HepG2 (cell line): ENCODE results near the gene TRUB1. TPM values are rescaled to one million over a fixed set of nuclear protein-coding genes. Genes with fewer than 3 reads are reported as not detected.

Experiments used
- ATAC-seq: fragments of 200-7000 bp; cut with Tn5 transposase; 3 replicates; pipeline ENCODE4 v1.9.1; 2020; ENCODE audit warnings: mild to moderate bottlenecking, moderate library complexity
- BruUV-seq: library from RNA; stranded (reverse); fragments of 400-500 nt; replicated peaks from 2 replicates; lab custom pipeline; 2021; lab: Mats Ljungman, UMichigan
- CTCF ChIA-PET: fragments of 300-600 bp; formaldehyde crosslinking; extraction: SDS; loops from one replicate; lab custom pipeline; 2021; ENCODE audit warnings: low total read pairs, inconsistent platforms, low intra/inter-chr PET ratio; lab: Yijun Ruan, JAX
- POLR2A ChIA-PET: fragments of 350-600 bp; sonication (Branson Sonifier 250); formaldehyde crosslinking; loops from one replicate; lab custom pipeline; 2020; ENCODE audit warnings: antibody characterized with exemption, inconsistent platforms; lab: Yijun Ruan, JAX
- DNase-seq: peaks from one replicate; pipeline ENCODE4 v3.0.0-alpha.2; 2015; ENCODE audit warnings: low spot score
- FAIRE-seq: peaks from 3 replicates; lab custom pipeline; 2011; peaks lifted over from hg19 to GRCh38; lab: Jason Lieb, UNC
- H2AFZ ChIP-seq: one replicate; pipeline ENCODE4 v1.6.1; 2011; ENCODE audit warnings: low read length, inconsistent platforms
- H3K27ac ChIP-seq: fragments of 300-600 bp; 3 replicates; pipeline ENCODE4 v1.8.0; 2011; ENCODE audit warnings: mixed run types, mild to moderate bottlenecking, mixed read lengths, low read length, inconsistent platforms; ENCODE audit not compliant: insufficient read depth; ENCODE audit errors: extremely low read length
- H3K27me3 ChIP-seq, 2 experiments: fragments of 200-600 bp in 1 of 2; 2 replicates in 1 of 2; 3 replicates in 1 of 2; pipeline versions ENCODE4 v1.6.0 to v1.8.0; 2011; ENCODE audit warnings: low read length in 2 of 2, mild to moderate bottlenecking in 2 of 2, moderate library complexity in 2 of 2, inconsistent platforms in 1 of 2; ENCODE audit not compliant: insufficient read depth in 2 of 2, control insufficient read depth in 1 of 2
- H3K36me3 ChIP-seq, 2 experiments: fragments of 200-600 bp in 1 of 2; replicated peaks in 1 of 2; 2 replicates in 1 of 2; 3 replicates in 1 of 2; pipeline versions ENCODE4 v1.5.1 to v1.8.0; 2011; ENCODE audit warnings: low read length in 2 of 2, inconsistent platforms in 1 of 2; ENCODE audit not compliant: insufficient read depth in 2 of 2, control insufficient read depth in 1 of 2
- H3K4me1 ChIP-seq: 2 replicates; pipeline ENCODE4 v1.5.1; 2012; ENCODE audit warnings: low read length, inconsistent platforms; ENCODE audit not compliant: insufficient read depth
- H3K4me2 ChIP-seq: 2 replicates; pipeline ENCODE4 v1.6.0; 2011; ENCODE audit warnings: low read depth, low read length, inconsistent platforms
- H3K4me3 ChIP-seq, 3 experiments: fragments of 200-600 bp in 1 of 3; sonication (generic), shearing (Covaris generic) in 1 of 3; replicated peaks in 1 of 3; 2 replicates each; pipeline ENCODE4 v1.5.1; 2011 to 2016; ENCODE audit warnings: low read length in 3 of 3, inconsistent platforms in 2 of 3, low read depth in 2 of 3, mild to moderate bottlenecking in 2 of 3, control low read depth in 1 of 3, mixed read lengths in 1 of 3; ENCODE audit not compliant: insufficient read depth in 1 of 3
- H3K79me2 ChIP-seq: one replicate; pipeline ENCODE4 v1.6.1; 2011; ENCODE audit warnings: low read length, inconsistent platforms; ENCODE audit not compliant: insufficient read depth
- H3K9ac ChIP-seq: 2 replicates; pipeline ENCODE4 v1.6.0; 2011; ENCODE audit warnings: mild to moderate bottlenecking, low read depth, low read length, inconsistent platforms; ENCODE audit not compliant: insufficient read depth
- H3K9me3 ChIP-seq: 2 replicates; pipeline ENCODE4 v1.5.1; 2012; ENCODE audit warnings: mild to moderate bottlenecking, low read length
- H4K20me1 ChIP-seq: 2 replicates; pipeline ENCODE4 v1.6.0; 2011; ENCODE audit warnings: inconsistent platforms, mild to moderate bottlenecking, low read length, moderate library complexity; ENCODE audit not compliant: insufficient read depth
- ATF7-NPFF ChIP-seq: sonication (generic); formaldehyde crosslinking; IDR thresholded peaks from 2 replicates; pipeline ENCODE4 v1.8.1; 2023; ENCODE audit warnings: mild to moderate bottlenecking, low read depth, missing genetic modification reagents, moderate library complexity
- EHMT2 ChIP-seq: fragments of 200-600 bp; sonication (generic); IDR thresholded peaks from 2 replicates; pipeline ENCODE4 v1.7.0; 2017; ENCODE audit warnings: antibody characterized with exemption, low read depth, low read length, borderline replicate concordance
- FOXA1 ChIP-seq, 2 experiments: fragments of 450-650 bp in 1 of 2; sonication (generic) in 1 of 2; formaldehyde crosslinking in 1 of 2; IDR thresholded peaks; 2 replicates each; pipeline versions ENCODE4 v1.4.0 to v1.6.1; 2016 to 2020; ENCODE audit warnings: missing genetic modification reagents in 1 of 2
- HMGA1 ChIP-seq: sonication (generic); formaldehyde crosslinking; conservative IDR thresholded peaks from 2 replicates; pipeline ENCODE4 v1.4.0; 2020; ENCODE audit warnings: missing genetic modification reagents
- POLR2AphosphoS2 ChIP-seq: IDR thresholded peaks from 2 replicates; pipeline ENCODE4 v1.6.1; 2011; ENCODE audit warnings: low read depth, low read length, improper control_type of control experiment
- SAP130 ChIP-seq: IDR thresholded peaks from 2 replicates; pipeline ENCODE4 v1.6.1; 2016; ENCODE audit warnings: low read depth
- SMAD9 ChIP-seq: sonication (generic); formaldehyde crosslinking; IDR thresholded peaks from 2 replicates; pipeline ENCODE4 v1.5.1; 2020; ENCODE audit warnings: mild to moderate bottlenecking, missing genetic modification reagents
- SP4 ChIP-seq: sonication (generic); formaldehyde crosslinking; IDR thresholded peaks from 2 replicates; pipeline ENCODE4 v1.8.1; 2023; ENCODE audit warnings: mild to moderate bottlenecking, missing genetic modification reagents
- ZBTB1 ChIP-seq: sonication (generic); formaldehyde crosslinking; IDR thresholded peaks from 2 replicates; pipeline ENCODE4 v1.4.0; 2020; ENCODE audit warnings: missing genetic modification reagents, borderline replicate concordance
- ZFP1 ChIP-seq: IDR thresholded peaks from 2 replicates; pipeline ENCODE4 v1.6.1; 2016
- ZNF143 ChIP-seq: sonication (generic); formaldehyde crosslinking; IDR thresholded peaks from 2 replicates; pipeline ENCODE4 v1.4.0; 2020; ENCODE audit warnings: missing genetic modification reagents
- ZNF329 ChIP-seq: sonication (generic); formaldehyde crosslinking; IDR thresholded peaks from 2 replicates; pipeline ENCODE4 v1.9.0; 2021; ENCODE audit warnings: low read depth, mild to moderate bottlenecking, missing genetic modification reagents
- ZNF430 ChIP-seq: sonication (generic); formaldehyde crosslinking; IDR thresholded peaks from 2 replicates; pipeline ENCODE4 v1.9.0; 2021; ENCODE audit warnings: mild to moderate bottlenecking, missing genetic modification reagents
- ZNF460 ChIP-seq: sonication (generic); formaldehyde crosslinking; IDR thresholded peaks from 2 replicates; pipeline ENCODE4 v1.5.1; 2020; ENCODE audit warnings: missing genetic modification reagents, mild to moderate bottlenecking, borderline replicate concordance
- WGBS: methylation state at CpG from one replicate; pipeline ENCODE4 v1.1.6; 2017; ENCODE audit warnings: low lambda C conversion rate; 5-methylcytosine and 5-hydroxymethylcytosine counted together
- in situ Hi-C: cut with HindIII; loops from 2 replicates; pipeline ENCODE4 v1.10.0; 2017; ENCODE audit warnings: low pct_unique_long_range_greater_than_20kb; ENCODE audit not compliant: extremely low pct_ligation_motif_present
- intact Hi-C: fragments of 100-400 bp; cut with micrococcal nuclease; formaldehyde crosslinking; loops from one replicate; pipeline ENCODE4 v1.10.0; 2022; ENCODE audit not compliant: unreplicated experiment
- polyA plus RNA-seq, 8 experiments: library from polyadenylated mRNA; depleted of rRNA in 3 of 8; stranded (reverse) in 7 of 8; unstranded in 1 of 8; fragments of >200 nt; fragmentation: Illumina TruSeq in 4 of 8; extraction: Trizol in 4 of 8; gene quantifications; 2 replicates each; pipeline versions ENCODE4 v1.2.1 to v1.2.3, GENCODE V29; 2011 to 2016; ENCODE audit warnings: low read depth in 4 of 8, missing spikeins in 1 of 8, mixed read lengths in 1 of 8; ENCODE audit not compliant: insufficient read depth in 1 of 8
- total RNA-seq, 5 experiments: library from RNA; depleted of rRNA; stranded (reverse); fragments of >200 nt; fragmentation: Illumina TruSeq; extraction: Trizol; gene quantifications; 2 replicates each; pipeline ENCODE4 v1.2.3, GENCODE V29; 2016; ENCODE audit warnings: low read depth in 1 of 5
- TF ChIP-seq, protein P1 (sequence below): sonication (generic); formaldehyde crosslinking; IDR thresholded peaks from 2 replicates; pipeline ENCODE4 v1.5.0; 2020; ENCODE audit warnings: missing genetic modification reagents

TRUB1 gene
- total and polyA plus RNA-seq, 2 of the 13 experiments (the other 11 are each of a cell fraction or from before 2014, with no cell fraction given): 10.6 to 38.9 TPM

DNA sequence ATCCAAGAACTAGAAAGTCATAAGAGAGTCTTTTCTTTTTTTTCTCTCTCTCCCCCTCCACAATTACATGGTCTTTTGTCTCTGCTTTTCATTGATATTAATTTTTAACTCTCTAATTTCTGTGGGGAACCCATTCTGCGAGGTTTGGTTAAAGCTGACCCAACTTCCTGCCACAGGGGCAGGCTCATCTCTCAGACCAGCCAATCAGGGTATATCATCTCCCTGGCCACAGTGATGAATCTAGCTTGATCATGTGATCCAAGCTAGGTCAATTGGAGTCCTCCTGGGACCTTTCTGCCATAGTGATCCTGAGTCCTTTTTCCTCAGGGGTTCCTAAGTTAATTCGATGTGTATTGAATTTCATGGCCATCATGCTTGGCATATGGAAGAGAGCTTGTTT lies 38.0 kb upstream of the TRUB1 start (continued):
- no peak for TF ChIP-seq ZNF460 (CRISPR knock-in tag)
- TF ChIP-seq EHMT2: no peak
- TF ChIP-seq ZNF329 (CRISPR knock-in tag): no peak

DNA sequence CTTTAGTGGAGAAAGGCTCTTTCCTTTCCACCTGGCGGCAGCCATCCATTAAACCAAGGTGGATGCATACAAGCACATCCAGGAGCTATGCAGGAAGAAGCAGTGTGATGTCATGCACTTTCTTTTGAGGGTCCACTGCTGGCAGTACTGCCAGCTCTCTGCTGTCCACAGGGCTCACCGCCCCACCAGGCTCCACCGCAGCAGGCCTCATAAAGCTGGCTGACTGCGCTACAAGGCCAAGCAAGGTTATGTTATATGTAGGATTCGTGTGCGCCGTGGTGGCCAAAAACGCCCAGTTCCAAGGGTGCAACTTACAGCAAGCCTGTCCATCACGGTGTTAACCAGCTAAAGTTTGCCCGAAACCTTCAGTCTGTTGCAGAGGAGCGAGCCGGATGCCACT lies 37.3 kb upstream of the TRUB1 start:
- H3K4me2 ChIP-seq: no peak overlapping the region
- ChIA-PET POLR2A (no interaction called here), CTCF (no interaction called here)
- H3K9ac ChIP-seq: no peak overlapping the region
- TF ChIP-seq ZNF430 (no peak), FOXA1 (IDR thresholded peaks at IDR 0.05) (no peak), FOXA1 (CRISPR knock-in tag; IDR thresholded peaks at IDR 0.05) (no peak), HMGA1 (CRISPR knock-in tag) (no peak), ZNF143 (no peak), SMAD9 (CRISPR knock-in tag) (no peak), POLR2AphosphoS2 (no peak), ATF7-NPFF (no peak), ZBTB1 (CRISPR knock-in tag) (no peak), SP4 (CRISPR knock-in tag) (no peak), SAP130 (CRISPR knock-in tag) (no peak), ZFP1 (CRISPR knock-in tag) (no peak)
- TF ChIP-seq, protein P1, sequence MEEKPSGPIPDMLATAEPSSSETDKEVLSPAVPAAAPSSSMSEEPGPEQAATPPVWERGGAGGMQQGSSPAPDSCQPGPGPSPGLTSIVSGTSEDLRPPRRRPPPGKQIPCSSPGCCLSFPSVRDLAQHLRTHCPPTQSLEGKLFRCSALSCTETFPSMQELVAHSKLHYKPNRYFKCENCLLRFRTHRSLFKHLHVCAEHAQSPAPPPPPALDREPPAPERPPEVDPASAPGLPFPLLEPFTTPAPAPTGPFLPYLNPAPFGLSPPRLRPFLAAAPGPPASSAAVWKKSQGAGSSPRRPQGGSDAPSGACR (CRISPR knock-in tag): no peak
- intact Hi-C loops: no loop called here
- H3K4me1 ChIP-seq: peaks cover 14% of the 10 kb centered on the region
- BruUV-seq: no TSS peak
- no peak for DNase-seq
- H3K27ac ChIP-seq: no peak overlapping the region
- in situ Hi-C loops: no loop called here
- 77% methylated on average over 8 of the region's 12 CpGs for WGBS
- H3K4me3 ChIP-seq: no peak overlapping the region
- no peak for FAIRE-seq
- ATAC-seq: no peak
- H2AFZ ChIP-seq: no peak overlapping the region
- H4K20me1 ChIP-seq: no peaks in the 10 kb centered on the region
- no peaks in the 10 kb centered on the region for H3K36me3 ChIP-seq
- no peaks in the 10 kb centered on the region for H3K79me2 ChIP-seq
- no peaks in the 10 kb centered on the region for H3K9me3 ChIP-seq
- no peaks in the 10 kb centered on the region; a peak in 1 of 5 replicates for H3K27me3 ChIP-seq
